NCI-H69 (cell line): ENCODE measurements around the gene CAMK2A.
A peak's percentile ranks its signal among the peaks of the same experiment; 100 is the strongest.

ENCODE experiments used
- DNase-seq: peaks from one replicate; lab custom pipeline; 2025; lab: John Stamatoyannopoulos, UW

CAMK2A gene

GRCh38 chr5:150279330-150280020 is 10.1 kb downstream of the CAMK2A start:
- peak; percentile 96 for DNase-seq

GRCh38 chr5:150278916-150279315 is 10.7 kb downstream of the CAMK2A start:
- DNase-seq = no peak

- DNase-seq = peak; percentile 51
These were observed 11.4 kb downstream of the CAMK2A start for GRCh38 chr5:150278046-150278730.

GRCh38 chr5:150277043-150277442 is 12.5 kb downstream of the CAMK2A start:
- no peak for DNase-seq

- DNase-seq = no peak
These were observed 14.8 kb downstream of the CAMK2A start for GRCh38 chr5:150274811-150275210.

GRCh38 chr5:150272531-150272930 is 17.0 kb downstream of the CAMK2A start:
- peak; percentile 91 for DNase-seq

- DNase-seq = no peak
These were observed 17.6 kb downstream of the CAMK2A start for GRCh38 chr5:150271923-150272322.

- no peak for DNase-seq
These were observed 18.3 kb downstream of the CAMK2A start for GRCh38 chr5:150271296-150271692.

GRCh38 chr5:150270541-150271295 is 18.9 kb downstream of the CAMK2A start:
- DNase-seq = peak; percentile 51

GRCh38 chr5:150266871-150267291 is 22.7 kb downstream of the CAMK2A start:
- peak; percentile 62 for DNase-seq

GRCh38 chr5:150265870-150266383 is 23.6 kb downstream of the CAMK2A start:
- no peak for DNase-seq

GRCh38 chr5:150264667-150265603 is 24.6 kb downstream of the CAMK2A start:
- no peak for DNase-seq

GRCh38 chr5:150263801-150264621 is 25.6 kb downstream of the CAMK2A start:
- DNase-seq = peak; percentile 47

GRCh38 chr5:150263375-150263775 is 26.2 kb downstream of the CAMK2A start:
- no peak for DNase-seq

GRCh38 chr5:150262502-150262901 is 27.1 kb downstream of the CAMK2A start:
- no peak for DNase-seq

- DNase-seq = no peak
These were observed 28.3 kb downstream of the CAMK2A start for GRCh38 chr5:150261231-150261630.

GRCh38 chr5:150258130-150258529 is 31.4 kb downstream of the CAMK2A start:
- peak; percentile 85 for DNase-seq

- DNase-seq = no peak
These were observed 32.1 kb downstream of the CAMK2A start for GRCh38 chr5:150257424-150257823.

GRCh38 chr5:150256410-150257064 is 33.0 kb downstream of the CAMK2A start:
- peak; percentile 31 for DNase-seq
